Caco-2 (cell line): ENCODE results near the gene FAAP20. TPM values are rescaled to one million over a fixed set of nuclear protein-coding genes. Genes with fewer than 3 reads are reported as not detected.
A peak's percentile ranks its signal among the peaks of the same experiment; 100 is the strongest.

Source experiments
- BruUV-seq: library from RNA; stranded (reverse); fragments of 400-500 nt; replicated peaks from 2 replicates; lab custom pipeline; 2021; lab: Mats Ljungman, UMichigan
- CTCF ChIA-PET: fragments of 300-600 bp; sonication (Branson Sonifier 250); formaldehyde crosslinking; loops from one replicate; lab custom pipeline; 2022; ENCODE audit warnings: antibody characterized with exemption; lab: Charles Lee
- POLR2A ChIA-PET: fragments of 300-600 bp; sonication (Branson Sonifier 250); formaldehyde crosslinking; loops from one replicate; lab custom pipeline; 2022; ENCODE audit warnings: antibody characterized with exemption; lab: Charles Lee
- DNase-seq, 2 experiments: peaks; one replicate each; pipeline versions ENCODE4 v3.0.0 to v3.0.0-alpha.2; 2020 to 2022
- H3K27me3 ChIP-seq: replicated peaks from 2 replicates; pipeline ENCODE4 v1.6.0; 2011; ENCODE audit warnings: low read length; ENCODE audit not compliant: control insufficient read depth, insufficient read depth
- H3K36me3 ChIP-seq: 2 replicates; pipeline ENCODE4 v1.5.1; 2011; ENCODE audit warnings: low read length; ENCODE audit not compliant: control insufficient read depth, insufficient read depth
- H3K4me1 ChIP-seq: fragments of 250-450 bp; sonication (Bioruptor Pico); 2 replicates; pipeline ENCODE4 v1.5.1; 2020; ENCODE audit warnings: mild to moderate bottlenecking
- H3K4me3 ChIP-seq: 2 replicates; pipeline ENCODE4 v1.5.1; 2011; ENCODE audit warnings: low read depth, mild to moderate bottlenecking, control low read depth, low read length
- H3K9me3 ChIP-seq: fragments of 250-450 bp; sonication (Bioruptor Pico); 2 replicates; pipeline ENCODE4 v1.5.1; 2020; ENCODE audit warnings: mild to moderate bottlenecking, moderate library complexity
- H3K27ac Mint-ChIP-seq: one replicate; pipeline ENCODE4 v1.8.0; 2022; ENCODE audit warnings: mixed read lengths; ENCODE audit not compliant: unreplicated experiment
- H3K27me3 Mint-ChIP-seq: one replicate; pipeline ENCODE4 v1.8.0; 2022; ENCODE audit warnings: mixed read lengths; ENCODE audit not compliant: insufficient read depth, unreplicated experiment
- H3K36me3 Mint-ChIP-seq: one replicate; pipeline ENCODE4 v1.8.0; 2022; ENCODE audit warnings: mild to moderate bottlenecking, mixed read lengths; ENCODE audit not compliant: insufficient read depth, unreplicated experiment
- H3K4me1 Mint-ChIP-seq: one replicate; pipeline ENCODE4 v1.8.0; 2022; ENCODE audit warnings: low read depth, mixed read lengths; ENCODE audit not compliant: unreplicated experiment
- H3K4me3 Mint-ChIP-seq: one replicate; pipeline ENCODE4 v1.8.0; 2022; ENCODE audit warnings: mild to moderate bottlenecking, moderate library complexity, mixed read lengths; ENCODE audit not compliant: unreplicated experiment
- H3K9me3 Mint-ChIP-seq: one replicate; pipeline ENCODE4 v1.8.0; 2022; ENCODE audit warnings: mixed read lengths; ENCODE audit not compliant: unreplicated experiment
- intact Hi-C: fragments of 100-400 bp; cut with micrococcal nuclease; formaldehyde crosslinking; loops from one replicate; pipeline ENCODE4 v1.10.0; 2022; ENCODE audit not compliant: unreplicated experiment
- total RNA-seq: library from RNA; stranded (reverse); gene quantifications from 2 replicates; pipeline ENCODE4 v1.2.3, GENCODE V29; 2022
- TF ChIP-seq, protein P1 (sequence below), 2 experiments: fragments of 200-600 bp in 1 of 2; IDR thresholded peaks; 1 replicate in 1 of 2; 2 replicates in 1 of 2; pipeline versions ENCODE4 v1.5.1 to v1.8.0; 2011 to 2022; ENCODE audit warnings: antibody characterized with exemption in 1 of 2, control low read depth in 1 of 2, inconsistent platforms in 1 of 2, low read depth in 1 of 2, low read length in 1 of 2, mild to moderate bottlenecking in 1 of 2, moderate library complexity in 1 of 2; ENCODE audit not compliant: insufficient read depth in 1 of 2, severe bottlenecking in 1 of 2, unreplicated experiment in 1 of 2

The FAAP20 gene
- total RNA-seq, 1 experiment from 2014 or later: 72.4 TPM

DNA sequence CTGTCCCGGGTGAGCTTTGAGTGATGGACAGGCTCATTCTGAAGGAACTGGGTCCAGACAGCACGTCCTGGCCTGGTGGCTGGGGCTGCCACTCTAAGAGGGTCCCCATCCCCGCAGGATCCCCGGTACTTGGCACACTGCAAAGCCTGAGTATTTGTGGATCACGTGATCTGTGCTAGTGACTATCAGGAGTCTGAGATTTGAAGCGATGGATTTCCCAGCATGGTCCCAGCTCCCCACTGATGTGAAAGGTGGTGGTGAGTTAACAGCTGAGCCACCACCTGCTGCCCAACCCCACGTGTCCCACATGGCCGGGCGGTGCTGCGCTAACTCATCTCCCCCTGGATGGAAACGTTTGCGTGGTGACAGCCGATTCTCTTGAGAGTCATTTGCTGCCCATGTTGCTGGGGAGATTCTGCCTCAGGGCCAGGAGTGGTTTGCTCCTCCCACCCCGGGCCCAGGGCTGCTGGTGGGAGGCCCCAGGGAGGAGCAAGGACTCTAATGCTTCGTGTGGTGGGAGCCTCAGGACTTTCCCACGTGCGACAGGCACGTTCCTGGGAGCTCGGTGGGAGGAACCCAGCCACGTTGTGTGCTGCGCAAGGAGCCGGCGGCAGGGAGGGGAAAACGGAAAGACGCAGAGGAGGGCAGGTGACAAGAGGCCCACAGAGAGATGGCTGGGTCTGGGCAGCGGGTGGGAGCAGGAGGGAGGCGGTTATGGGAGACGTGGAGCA lies 15.1 kb downstream of the FAAP20 start:
- Mint-ChIP-seq H3K27ac (peak overlapping the region; percentile 64), H3K9me3 (no peaks in the 10 kb centered on the region), H3K4me1 (no peaks in the 10 kb centered on the region), H3K36me3 (peaks cover 29% of the 10 kb centered on the region), H3K27me3 (no peaks in the 10 kb centered on the region), H3K4me3 (no peak overlapping the region)
- Histone ChIP-seq H3K27me3 (no peaks in the 10 kb centered on the region), H3K4me1 (no peaks in the 10 kb centered on the region), H3K36me3 (no peaks in the 10 kb centered on the region; the same call in 1 of the 2 replicates), H3K4me3 (no peak overlapping the region), H3K9me3 (no peaks in the 10 kb centered on the region)
- POLR2A ChIA-PET: no interaction called here
- TF ChIP-seq, protein P1, sequence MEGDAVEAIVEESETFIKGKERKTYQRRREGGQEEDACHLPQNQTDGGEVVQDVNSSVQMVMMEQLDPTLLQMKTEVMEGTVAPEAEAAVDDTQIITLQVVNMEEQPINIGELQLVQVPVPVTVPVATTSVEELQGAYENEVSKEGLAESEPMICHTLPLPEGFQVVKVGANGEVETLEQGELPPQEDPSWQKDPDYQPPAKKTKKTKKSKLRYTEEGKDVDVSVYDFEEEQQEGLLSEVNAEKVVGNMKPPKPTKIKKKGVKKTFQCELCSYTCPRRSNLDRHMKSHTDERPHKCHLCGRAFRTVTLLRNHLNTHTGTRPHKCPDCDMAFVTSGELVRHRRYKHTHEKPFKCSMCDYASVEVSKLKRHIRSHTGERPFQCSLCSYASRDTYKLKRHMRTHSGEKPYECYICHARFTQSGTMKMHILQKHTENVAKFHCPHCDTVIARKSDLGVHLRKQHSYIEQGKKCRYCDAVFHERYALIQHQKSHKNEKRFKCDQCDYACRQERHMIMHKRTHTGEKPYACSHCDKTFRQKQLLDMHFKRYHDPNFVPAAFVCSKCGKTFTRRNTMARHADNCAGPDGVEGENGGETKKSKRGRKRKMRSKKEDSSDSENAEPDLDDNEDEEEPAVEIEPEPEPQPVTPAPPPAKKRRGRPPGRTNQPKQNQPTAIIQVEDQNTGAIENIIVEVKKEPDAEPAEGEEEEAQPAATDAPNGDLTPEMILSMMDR (IDR thresholded peaks at IDR 0.05; ENCODE audit: insufficient read depth in 1 of 2, low read depth in 1 of 2, low read length in 1 of 2, severe bottlenecking in 1 of 2, unreplicated experiment in 1 of 2): no peak
- no peak for DNase-seq
- CTCF ChIA-PET: no interaction called here
- BruUV-seq: no TSS peak
- intact Hi-C loops: no loop called here

DNA sequence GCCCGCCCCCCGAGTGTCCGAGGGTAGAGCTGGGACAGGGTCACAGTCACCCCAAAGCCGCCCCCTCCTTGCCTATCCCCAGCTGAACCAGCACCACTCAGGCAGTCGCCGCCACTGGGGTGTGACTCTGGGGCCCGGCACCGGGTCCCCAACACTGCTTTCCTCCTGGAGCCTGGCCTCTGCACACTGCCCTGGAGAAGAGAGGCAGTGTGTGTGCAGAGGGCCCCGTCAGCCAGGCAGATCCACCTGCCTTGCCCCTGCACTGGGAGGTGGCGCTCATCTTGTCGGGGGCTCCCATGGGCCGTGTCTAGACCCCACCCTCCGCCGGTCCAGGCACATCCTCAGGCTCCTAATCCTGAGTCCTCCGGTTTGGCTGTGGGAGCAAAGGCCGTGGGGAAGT lies 15.7 kb downstream of the FAAP20 start:
- no peaks in the 10 kb centered on the region for H3K4me1 Mint-ChIP-seq
- POLR2A ChIA-PET: no interaction called here
- no peak overlapping the region for H3K4me3 ChIP-seq
- TF ChIP-seq, protein P1 (IDR thresholded peaks at IDR 0.05; ENCODE audit: insufficient read depth in 1 of 2, low read depth in 1 of 2, low read length in 1 of 2, severe bottlenecking in 1 of 2, unreplicated experiment in 1 of 2): no peak
- H3K9me3 ChIP-seq: no peaks in the 10 kb centered on the region
- H3K4me3 Mint-ChIP-seq: no peak overlapping the region
- H3K36me3 ChIP-seq: no peaks in the 10 kb centered on the region; the same call in 1 of the 2 replicates
- BruUV-seq: no TSS peak
- intact Hi-C loops: no loop called here
- no peak overlapping the region for H3K27ac Mint-ChIP-seq
- DNase-seq: no peak
- H3K36me3 Mint-ChIP-seq: peaks cover 34% of the 10 kb centered on the region
- H3K9me3 Mint-ChIP-seq: no peaks in the 10 kb centered on the region
- H3K27me3 Mint-ChIP-seq: no peaks in the 10 kb centered on the region
- CTCF ChIA-PET: no interaction called here
- no peaks in the 10 kb centered on the region for H3K27me3 ChIP-seq
- H3K4me1 ChIP-seq: no peaks in the 10 kb centered on the region

DNA sequence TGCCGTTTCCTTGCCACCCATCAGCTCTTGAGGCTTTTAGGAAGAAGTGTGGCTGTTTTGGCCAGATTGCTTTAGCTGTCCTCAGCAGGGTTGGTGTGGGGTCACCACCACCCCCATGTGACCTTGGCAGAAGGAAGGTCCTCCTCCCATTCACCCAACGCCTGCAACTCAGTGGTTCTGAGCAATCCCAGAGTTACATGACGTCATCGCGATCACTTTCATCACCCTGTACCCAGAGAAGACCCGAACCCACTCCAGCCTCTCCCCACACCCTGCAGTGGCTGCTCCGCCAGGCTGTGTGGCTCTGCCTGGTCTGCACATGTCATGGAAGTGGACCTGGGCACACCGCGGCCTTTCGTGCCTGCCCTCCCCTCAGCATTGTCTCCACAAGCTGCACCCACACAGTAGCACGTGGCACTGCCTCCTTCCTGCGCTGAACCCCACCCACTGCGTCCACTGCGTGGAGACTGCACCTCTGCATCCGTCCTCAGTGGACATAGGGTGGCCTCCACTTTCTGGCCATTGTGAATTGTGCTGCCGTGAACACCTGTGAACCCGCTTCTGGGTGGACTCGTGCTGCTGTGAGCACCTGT lies 16.5 kb downstream of the FAAP20 start:
- Histone ChIP-seq H3K4me3 (no peak overlapping the region), H3K36me3 (no peaks in the 10 kb centered on the region; the same call in 1 of the 2 replicates), H3K4me1 (no peaks in the 10 kb centered on the region), H3K9me3 (no peaks in the 10 kb centered on the region), H3K27me3 (no peaks in the 10 kb centered on the region)
- intact Hi-C loops: no loop called here
- H3K27ac Mint-ChIP-seq: no peak overlapping the region
- DNase-seq: no peak
- no peaks in the 10 kb centered on the region for H3K4me1 Mint-ChIP-seq
- H3K4me3 Mint-ChIP-seq: no peak overlapping the region
- ChIA-PET POLR2A (no interaction called here), CTCF (no interaction called here)
- TF ChIP-seq, protein P1 (IDR thresholded peaks at IDR 0.05; ENCODE audit: insufficient read depth in 1 of 2, low read depth in 1 of 2, low read length in 1 of 2, severe bottlenecking in 1 of 2, unreplicated experiment in 1 of 2): no peak
- H3K27me3 Mint-ChIP-seq: no peaks in the 10 kb centered on the region
- no peaks in the 10 kb centered on the region for H3K9me3 Mint-ChIP-seq
- H3K36me3 Mint-ChIP-seq: peaks cover 28% of the 10 kb centered on the region
- BruUV-seq: no TSS peak
